MM.1S (cell line): ENCODE results near the gene R3HDML.

ENCODE experiments used
- DNase-seq: peaks from one replicate; pipeline ENCODE4 v3.0.0-alpha.2; 2015
- H2AFZ ChIP-seq: fragments of 300-600 bp; sonication (generic); 2 replicates; pipeline ENCODE4 v1.6.0; 2016; ENCODE audit warnings: antibody characterized with exemption, low read length
- H3F3A ChIP-seq: fragments of 300-600 bp; sonication (generic); 2 replicates; pipeline ENCODE4 v1.6.1; 2016; ENCODE audit warnings: mild to moderate bottlenecking, antibody characterized with exemption, low read length, moderate library complexity, mixed read lengths; ENCODE audit not compliant: insufficient read depth
- H3K27ac ChIP-seq: fragments of 300-600 bp; sonication (generic); 2 replicates; pipeline ENCODE4 v1.5.1; 2016; ENCODE audit warnings: mild to moderate bottlenecking, low read length
- H3K27me3 ChIP-seq: fragments of 300-600 bp; sonication (generic); replicated peaks from 2 replicates; pipeline ENCODE4 v1.6.0; 2016; ENCODE audit warnings: low read length; ENCODE audit not compliant: insufficient read depth
- H3K36me3 ChIP-seq: fragments of 300-600 bp; sonication (generic); replicated peaks from 2 replicates; pipeline ENCODE4 v1.6.1; 2016; ENCODE audit warnings: mild to moderate bottlenecking, low read length, mixed read lengths; ENCODE audit not compliant: insufficient read depth
- H3K4me1 ChIP-seq: fragments of 300-600 bp; sonication (generic); 2 replicates; pipeline ENCODE4 v1.6.1; 2016; ENCODE audit warnings: low read length, mixed read lengths
- H3K4me2 ChIP-seq: fragments of 300-600 bp; sonication (generic); 2 replicates; pipeline ENCODE4 v1.6.0; 2016; ENCODE audit warnings: low read depth, low read length
- H3K4me3 ChIP-seq: fragments of 300-600 bp; sonication (generic); 2 replicates; pipeline ENCODE4 v1.5.1; 2016; ENCODE audit warnings: low read length, mixed read lengths
- H3K79me2 ChIP-seq: fragments of 300-600 bp; sonication (generic); 2 replicates; pipeline ENCODE4 v1.6.1; 2016; ENCODE audit warnings: mixed run types, low read length, mixed read lengths
- H3K9ac ChIP-seq: fragments of 300-600 bp; sonication (generic); 2 replicates; pipeline ENCODE4 v1.6.1; 2016; ENCODE audit warnings: low read length, mixed read lengths
- H3K9me2 ChIP-seq: fragments of 300-600 bp; sonication (generic); replicated peaks from 2 replicates; pipeline ENCODE4 v1.6.1; 2016; ENCODE audit warnings: mild to moderate bottlenecking, low read length, mixed read lengths; ENCODE audit not compliant: insufficient read depth
- H3K9me3 ChIP-seq: fragments of 300-600 bp; sonication (generic); replicated peaks from 2 replicates; pipeline ENCODE4 v1.6.1; 2016; ENCODE audit warnings: mild to moderate bottlenecking, low read length, mixed read lengths; ENCODE audit not compliant: insufficient read depth
- H4K20me1 ChIP-seq: fragments of 300-600 bp; sonication (generic); 2 replicates; pipeline ENCODE4 v1.6.1; 2016; ENCODE audit warnings: mild to moderate bottlenecking, low read length, moderate library complexity, mixed read lengths; ENCODE audit not compliant: insufficient read depth
- EZH2 ChIP-seq: fragments of 300-600 bp; sonication (generic); optimal IDR thresholded peaks from 2 replicates; pipeline ENCODE3; 2017; ENCODE audit warnings: low read depth, mild to moderate bottlenecking, antibody characterized with exemption, low read length, mixed read lengths
- EZH2phosphoT487 ChIP-seq: fragments of 300-600 bp; sonication (generic); IDR thresholded peaks from 2 replicates; pipeline ENCODE4 v1.6.1; 2018; ENCODE audit warnings: antibody characterized with exemption, low read length
- TF ChIP-seq, protein P1 (sequence below): fragments of 300-600 bp; sonication (generic); IDR thresholded peaks from 2 replicates; pipeline ENCODE4 v1.5.1; 2016; ENCODE audit warnings: antibody characterized with exemption, low read length, mixed read lengths

Gene R3HDML

DNA sequence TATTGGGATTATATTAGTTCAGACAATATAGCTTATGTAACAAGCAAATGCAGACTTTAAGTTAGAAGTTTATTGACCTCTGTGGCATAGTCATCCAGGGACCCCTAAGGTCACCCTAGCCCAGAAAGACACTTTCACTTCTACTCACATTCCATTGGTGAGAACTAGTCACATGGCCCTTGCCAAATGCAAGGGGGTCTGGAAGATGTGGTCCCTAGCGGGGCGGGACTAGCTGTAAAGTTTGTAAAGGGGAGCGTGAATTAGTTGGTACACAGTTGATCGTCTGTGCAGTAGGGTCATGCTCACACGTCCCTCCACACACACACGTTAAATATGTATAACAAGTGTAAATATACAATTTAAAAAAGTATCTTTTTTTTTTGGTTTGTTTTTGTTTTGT is 27.9 kb downstream of the R3HDML start:
- TF ChIP-seq, protein P1, sequence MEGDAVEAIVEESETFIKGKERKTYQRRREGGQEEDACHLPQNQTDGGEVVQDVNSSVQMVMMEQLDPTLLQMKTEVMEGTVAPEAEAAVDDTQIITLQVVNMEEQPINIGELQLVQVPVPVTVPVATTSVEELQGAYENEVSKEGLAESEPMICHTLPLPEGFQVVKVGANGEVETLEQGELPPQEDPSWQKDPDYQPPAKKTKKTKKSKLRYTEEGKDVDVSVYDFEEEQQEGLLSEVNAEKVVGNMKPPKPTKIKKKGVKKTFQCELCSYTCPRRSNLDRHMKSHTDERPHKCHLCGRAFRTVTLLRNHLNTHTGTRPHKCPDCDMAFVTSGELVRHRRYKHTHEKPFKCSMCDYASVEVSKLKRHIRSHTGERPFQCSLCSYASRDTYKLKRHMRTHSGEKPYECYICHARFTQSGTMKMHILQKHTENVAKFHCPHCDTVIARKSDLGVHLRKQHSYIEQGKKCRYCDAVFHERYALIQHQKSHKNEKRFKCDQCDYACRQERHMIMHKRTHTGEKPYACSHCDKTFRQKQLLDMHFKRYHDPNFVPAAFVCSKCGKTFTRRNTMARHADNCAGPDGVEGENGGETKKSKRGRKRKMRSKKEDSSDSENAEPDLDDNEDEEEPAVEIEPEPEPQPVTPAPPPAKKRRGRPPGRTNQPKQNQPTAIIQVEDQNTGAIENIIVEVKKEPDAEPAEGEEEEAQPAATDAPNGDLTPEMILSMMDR, result no peak
- no peak for TF ChIP-seq EZH2phosphoT487
- TF ChIP-seq EZH2, result no peak
- H3F3A ChIP-seq, result no peaks in the 10 kb centered on the region
- H3K4me1 ChIP-seq, result no peaks in the 10 kb centered on the region
- no peak overlapping the region for H3K4me2 ChIP-seq
- DNase-seq, result no peak
- no peaks in the 10 kb centered on the region for H3K27me3 ChIP-seq
- H3K27ac ChIP-seq, result no peak overlapping the region
- no peaks in the 10 kb centered on the region for H3K79me2 ChIP-seq
- H3K9me3 ChIP-seq, result no peaks in the 10 kb centered on the region
- H3K9me2 ChIP-seq, result no peaks in the 10 kb centered on the region
- H4K20me1 ChIP-seq, result no peaks in the 10 kb centered on the region
- H3K9ac ChIP-seq, result no peak overlapping the region
- no peak overlapping the region for H2AFZ ChIP-seq
- H3K4me3 ChIP-seq, result no peak overlapping the region
- H3K36me3 ChIP-seq, result no peaks in the 10 kb centered on the region

- Histone ChIP-seq H3K36me3 (no peaks in the 10 kb centered on the region), H4K20me1 (no peaks in the 10 kb centered on the region), H3K79me2 (no peaks in the 10 kb centered on the region), H3K9me2 (no peaks in the 10 kb centered on the region), H3K4me3 (no peak overlapping the region), H3K4me1 (no peaks in the 10 kb centered on the region), H3F3A (no peaks in the 10 kb centered on the region), H3K4me2 (no peak overlapping the region), H3K27ac (no peak overlapping the region), H3K9me3 (no peaks in the 10 kb centered on the region), H2AFZ (no peak overlapping the region), H3K27me3 (no peaks in the 10 kb centered on the region), H3K9ac (no peak overlapping the region)
- no peak for DNase-seq
- TF ChIP-seq EZH2 (no peak), EZH2phosphoT487 (no peak)
- TF ChIP-seq, protein P1, result no peak
Observed at GRCh38 chr20:44367746-44368145, 30.9 kb downstream of the R3HDML start.

- no peaks in the 10 kb centered on the region for H3K79me2 ChIP-seq
- no peak for DNase-seq
- no peak overlapping the region for H2AFZ ChIP-seq
- H4K20me1 ChIP-seq, result no peaks in the 10 kb centered on the region
- no peaks in the 10 kb centered on the region for H3K9me3 ChIP-seq
- H3K9ac ChIP-seq, result no peak overlapping the region
- no peaks in the 10 kb centered on the region for H3K9me2 ChIP-seq
- H3K4me3 ChIP-seq, result no peak overlapping the region
- no peaks in the 10 kb centered on the region for H3K4me1 ChIP-seq
- no peaks in the 10 kb centered on the region for H3K27me3 ChIP-seq
- no peak overlapping the region for H3K27ac ChIP-seq
- no peak overlapping the region for H3K4me2 ChIP-seq
- H3K36me3 ChIP-seq, result no peaks in the 10 kb centered on the region
- no peak for TF ChIP-seq EZH2
- TF ChIP-seq, protein P1, result no peak
- TF ChIP-seq EZH2phosphoT487, result no peak
- H3F3A ChIP-seq, result no peaks in the 10 kb centered on the region
Observed at GRCh38 chr20:44370639-44371218, 33.9 kb downstream of the R3HDML start.
